Upper lobe of left lung (tissue), 6 donors: ENCODE measurements around the gene ARNT2. TPM values are rescaled to one million over a fixed set of nuclear protein-coding genes. Genes with fewer than 3 reads are reported as not detected.

Source experiments
- ATAC-seq, 2 donors: fragments of 200-7000 bp; cut with Tn5 transposase; one replicate each; pipeline ENCODE4 v1.9.1; 2022; ENCODE audit warnings: mild to moderate bottlenecking in 2 of 2, moderate library complexity in 2 of 2; ENCODE audit not compliant: low FRiP score in 2 of 2
- DNase-seq, 2 donors: peaks; one replicate each; pipeline ENCODE4 v3.0.0-alpha.2; 2019 to 2020
- H3K27ac ChIP-seq, 4 donors: fragments of 200-600 bp; sonication (generic); one replicate each; pipeline ENCODE4 v1.5.1; 2016 to 2019
- H3K27me3 ChIP-seq, 4 donors: fragments of 200-600 bp; sonication (generic); one replicate each; pipeline ENCODE4 v1.5.1; 2017 to 2019
- H3K36me3 ChIP-seq, 4 donors: fragments of 200-600 bp; sonication (generic); one replicate each; pipeline ENCODE4 v1.5.1; 2016 to 2019
- H3K4me1 ChIP-seq, 4 donors: fragments of 200-600 bp; sonication (generic); one replicate each; pipeline ENCODE4 v1.5.1; 2018 to 2019
- H3K4me3 ChIP-seq, 4 donors: fragments of 200-600 bp; sonication (generic); one replicate each; pipeline ENCODE4 v1.5.1; 2017 to 2019; ENCODE audit warnings: mild to moderate bottlenecking in 2 of 4, moderate library complexity in 1 of 4
- H3K9me3 ChIP-seq, 4 donors: fragments of 200-600 bp; sonication (generic); one replicate each; pipeline ENCODE4 v1.5.1; 2018 to 2019
- CTCF ChIP-seq, 6 experiments: fragments of 450-650 bp in 4 of 6; fragments of 200-600 bp in 2 of 6; sonication (generic) in 2 of 6; IDR thresholded peaks; one replicate each; pipeline ENCODE4 v1.5.1; 2016 to 2019; ENCODE audit warnings: antibody characterized with exemption in 6 of 6
- EP300 ChIP-seq, 4 donors: sonication (generic); formaldehyde crosslinking; IDR thresholded peaks; one replicate each; pipeline ENCODE4 v1.5.1; 2017; ENCODE audit warnings: antibody characterized with exemption in 4 of 4, control low read depth in 2 of 4
- POLR2A ChIP-seq, 4 donors: fragments of 450-650 bp; IDR thresholded peaks; one replicate each; pipeline ENCODE4 v1.5.1; 2016 to 2017; ENCODE audit warnings: antibody characterized with exemption in 4 of 4, mild to moderate bottlenecking in 2 of 4
- POLR2AphosphoS5 ChIP-seq, 2 donors: sonication (generic); formaldehyde crosslinking; IDR thresholded peaks; one replicate each; pipeline ENCODE4 v1.5.1; 2017; ENCODE audit warnings: antibody characterized with exemption in 2 of 2
- WGBS, 2 donors: methylation state at CpG; one replicate each; pipeline ENCODE4 v1.1.5; 2017 to 2018; 5-methylcytosine and 5-hydroxymethylcytosine counted together
- total RNA-seq, 6 donors: library from RNA; depleted of rRNA in 4 of 6; stranded (reverse); fragments of >200 nt in 4 of 6; gene quantifications; one replicate each; pipeline versions ENCODE4 v1.1.0 to v1.2.1, GENCODE V29; 2016 to 2021
- donor health status: DM: no; HTN: no; CAD: no; lungs with moderate emphysema.
- donor health status: DM: no; HTN: yes; CAD: no; lungs with severe emphysema.

ARNT2 gene
- total RNA-seq, 6 donors from 2014 or later: 4.7 to 26.9 (median 8.4) TPM

GRCh38 chr15:80618685-80619400 is 214.7 kb downstream of the ARNT2 start:
- DNase-seq: no peak
- 42 to 44% methylated on average over 7 of the region's 7 CpGs for WGBS, 2 donors

GRCh38 chr15:80619680-80620079 is 215.5 kb downstream of the ARNT2 start:
- no peaks in the 10 kb centered on the region for H3K27me3 ChIP-seq
- no peak overlapping the region for H3K4me3 ChIP-seq
- H3K27ac ChIP-seq: no peak overlapping the region
- peaks cover 0 to 10% (median 3%) of the 10 kb centered on the region in 4 donors for H3K9me3 ChIP-seq
- 60 to 80% methylated on average over 1 of the region's 1 CpG for WGBS, 2 donors
- ATAC-seq: no peak
- H3K4me1 ChIP-seq: peaks cover 7 to 24% (median 18%) of the 10 kb centered on the region in 4 donors
- DNase-seq: no peak
- H3K36me3 ChIP-seq: no peaks in the 10 kb centered on the region
- peak in 2 of 6 experiments; percentile 15 to 34 for TF ChIP-seq CTCF (IDR thresholded peaks at IDR 0.05)
- TF ChIP-seq POLR2A (IDR thresholded peaks at IDR 0.05): no peak

More at GRCh38 chr15:80618685-80619400, 214.7 kb downstream of the ARNT2 start:
- H3K27ac ChIP-seq: peak overlapping the region in 1 of 4 donors; percentile 21
- TF ChIP-seq CTCF (IDR thresholded peaks at IDR 0.05): no peak
- no peak for TF ChIP-seq EP300 (IDR thresholded peaks at IDR 0.05)
- no peak for TF ChIP-seq POLR2A (IDR thresholded peaks at IDR 0.05)
- TF ChIP-seq POLR2AphosphoS5 (IDR thresholded peaks at IDR 0.05): peak in 1 of 2 donors; percentile 10
- peaks cover 0 to 10% (median 3%) of the 10 kb centered on the region in 4 donors for H3K9me3 ChIP-seq
- peaks cover 7 to 24% (median 18%) of the 10 kb centered on the region in 4 donors for H3K4me1 ChIP-seq
- H3K4me3 ChIP-seq: no peak overlapping the region
- ATAC-seq: no peak
- H3K36me3 ChIP-seq: no peaks in the 10 kb centered on the region
- no peaks in the 10 kb centered on the region for H3K27me3 ChIP-seq

- Histone ChIP-seq H3K27ac (no peak overlapping the region), H3K4me1 (peaks cover 7 to 24% (median 17%) of the 10 kb centered on the region in 4 donors), H3K36me3 (no peaks in the 10 kb centered on the region), H3K9me3 (peaks cover 0 to 10% (median 3%) of the 10 kb centered on the region in 4 donors), H3K27me3 (no peaks in the 10 kb centered on the region), H3K4me3 (no peak overlapping the region)
- TF ChIP-seq POLR2AphosphoS5 (IDR thresholded peaks at IDR 0.05) (no peak), CTCF (IDR thresholded peaks at IDR 0.05) (no peak), POLR2A (IDR thresholded peaks at IDR 0.05) (no peak), EP300 (IDR thresholded peaks at IDR 0.05) (no peak)
- whole genome bisulfite sequencing, 2 donors: 92 to 94% methylated on average over 1 to 3 of the region's 3 CpGs
- ATAC-seq (no peak), DNase-seq (no peak)
Measured at GRCh38 chr15:80620141-80620540, 216.0 kb downstream of the ARNT2 start.

GRCh38 chr15:80620931-80621330 is 216.7 kb downstream of the ARNT2 start:
- H3K27me3 ChIP-seq: no peaks in the 10 kb centered on the region
- DNase-seq: no peak
- H3K36me3 ChIP-seq: no peaks in the 10 kb centered on the region
- WGBS, 2 donors: 78 to 79% methylated on average over 5 of the region's 5 CpGs
- TF ChIP-seq EP300 (IDR thresholded peaks at IDR 0.05): no peak
- TF ChIP-seq POLR2AphosphoS5 (IDR thresholded peaks at IDR 0.05): no peak
- no peak for TF ChIP-seq POLR2A (IDR thresholded peaks at IDR 0.05)
- TF ChIP-seq CTCF (IDR thresholded peaks at IDR 0.05): no peak
- H3K9me3 ChIP-seq: peaks cover 0 to 10% (median 3%) of the 10 kb centered on the region in 4 donors
- H3K4me1 ChIP-seq: peaks cover 2 to 18% (median 10%) of the 10 kb centered on the region in 4 donors
- no peak for ATAC-seq
- H3K4me3 ChIP-seq: no peak overlapping the region
- no peak overlapping the region for H3K27ac ChIP-seq
